NCI-H146 (cell line): ENCODE measurements around the gene ANK3.
A peak's percentile ranks its signal among the peaks of the same experiment; 100 is the strongest.

Experiments
- DNase-seq: peaks from one replicate; lab custom pipeline; 2025; lab: John Stamatoyannopoulos, UW

ANK3 gene

GRCh38 chr10:60389413-60390025, at the start of gene ANK3:
TSS of gene ANK3 (minus strand) at chr10:60389875. CDS start at chr10:60389538, 337 bp downstream.
- no peak for DNase-seq

- peak; percentile 65 for DNase-seq
These were observed 44.9 kb upstream of the ANK3 start for GRCh38 chr10:60434418-60435046.

- no peak for DNase-seq
These were observed 44.0 kb upstream of the ANK3 start for GRCh38 chr10:60433684-60434083.

GRCh38 chr10:60430836-60431597, 41.3 kb upstream of the ANK3 start:
- DNase-seq = no peak

- no peak for DNase-seq
These were observed 40.3 kb upstream of the ANK3 start for GRCh38 chr10:60430017-60430416.

- DNase-seq = no peak
These were observed 39.6 kb upstream of the ANK3 start for GRCh38 chr10:60429084-60429849.

GRCh38 chr10:60428387-60428737, 38.7 kb upstream of the ANK3 start:
- no peak for DNase-seq

GRCh38 chr10:60427709-60428386, 38.2 kb upstream of the ANK3 start:
- DNase-seq = no peak

GRCh38 chr10:60427148-60427547, 37.5 kb upstream of the ANK3 start:
- DNase-seq = no peak

GRCh38 chr10:60426425-60426824, 36.8 kb upstream of the ANK3 start:
- no peak for DNase-seq

- DNase-seq = peak; percentile 38
These were observed 35.9 kb upstream of the ANK3 start for GRCh38 chr10:60425392-60426110.

GRCh38 chr10:60424971-60425370, 35.3 kb upstream of the ANK3 start:
- DNase-seq = no peak

- DNase-seq = no peak
These were observed 34.2 kb upstream of the ANK3 start for GRCh38 chr10:60423920-60424319.

- DNase-seq = peak; percentile 49
These were observed 33.1 kb upstream of the ANK3 start for GRCh38 chr10:60422809-60423208.

GRCh38 chr10:60420991-60421894, 31.6 kb upstream of the ANK3 start:
- DNase-seq = no peak

- DNase-seq = no peak
These were observed 29.6 kb upstream of the ANK3 start for GRCh38 chr10:60419249-60419648.

- DNase-seq = no peak
These were observed 28.2 kb upstream of the ANK3 start for GRCh38 chr10:60417901-60418300.

- no peak for DNase-seq
These were observed 27.3 kb upstream of the ANK3 start for GRCh38 chr10:60417024-60417423.

- peak; percentile 80 for DNase-seq
These were observed 25.4 kb upstream of the ANK3 start for GRCh38 chr10:60414877-60415585.

- no peak for DNase-seq
These were observed 24.4 kb upstream of the ANK3 start for GRCh38 chr10:60414111-60414510.
